ENCODE results near the gene GALNT2.

Gene GALNT2

DNA sequence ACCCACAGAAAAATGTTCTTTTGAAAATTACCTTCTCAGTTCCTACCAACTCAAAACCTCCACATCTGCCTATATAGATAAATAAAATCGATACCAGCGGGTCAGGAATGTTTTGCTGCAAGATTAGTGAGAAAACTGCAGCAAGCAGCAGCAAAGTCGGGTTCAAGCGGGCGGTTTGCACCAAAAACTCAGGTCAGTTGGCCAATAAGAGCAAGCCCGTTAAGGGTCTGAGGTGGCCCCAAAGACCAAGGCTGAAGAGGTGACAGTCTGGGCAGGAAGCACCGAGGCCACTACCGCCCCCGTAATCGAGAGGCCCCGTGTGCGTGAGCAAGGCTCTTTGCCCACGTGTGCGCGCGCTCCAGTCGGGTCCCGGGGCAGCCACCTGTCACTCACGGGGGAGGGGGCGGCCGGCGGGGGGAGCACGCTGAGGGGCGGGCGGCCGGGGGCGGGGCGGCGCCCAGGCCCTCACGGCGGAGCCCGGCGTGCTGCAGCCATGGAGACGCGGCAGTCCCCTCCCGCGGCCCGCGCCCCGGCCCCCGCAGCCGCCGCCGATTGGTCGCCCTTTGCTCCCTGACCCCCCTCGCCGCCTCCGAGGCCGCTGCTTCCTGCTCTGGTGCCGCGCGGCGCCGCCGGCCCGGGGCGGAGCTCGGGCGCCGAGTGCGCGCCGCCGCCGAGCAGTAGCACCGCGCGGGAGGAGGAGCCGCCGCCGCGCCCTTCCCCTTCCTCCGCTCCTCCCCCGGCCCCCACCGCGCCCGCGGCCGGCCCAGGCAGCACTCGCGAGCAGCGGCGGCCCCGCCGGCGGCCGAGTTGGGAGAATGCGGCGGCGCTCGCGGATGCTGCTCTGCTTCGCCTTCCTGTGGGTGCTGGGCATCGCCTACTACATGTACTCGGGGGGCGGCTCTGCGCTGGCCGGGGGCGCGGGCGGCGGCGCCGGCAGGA, at the start of gene GALNT2:
TSS of gene GALNT2 (plus strand) at position 773 of the 939 bp plus-strand sequence. CDS start at position 816, 43 bp downstream.
- no peak for DNase-seq (ENCODE audit: low read depth)
- TF ChIP-seq, protein P1, sequence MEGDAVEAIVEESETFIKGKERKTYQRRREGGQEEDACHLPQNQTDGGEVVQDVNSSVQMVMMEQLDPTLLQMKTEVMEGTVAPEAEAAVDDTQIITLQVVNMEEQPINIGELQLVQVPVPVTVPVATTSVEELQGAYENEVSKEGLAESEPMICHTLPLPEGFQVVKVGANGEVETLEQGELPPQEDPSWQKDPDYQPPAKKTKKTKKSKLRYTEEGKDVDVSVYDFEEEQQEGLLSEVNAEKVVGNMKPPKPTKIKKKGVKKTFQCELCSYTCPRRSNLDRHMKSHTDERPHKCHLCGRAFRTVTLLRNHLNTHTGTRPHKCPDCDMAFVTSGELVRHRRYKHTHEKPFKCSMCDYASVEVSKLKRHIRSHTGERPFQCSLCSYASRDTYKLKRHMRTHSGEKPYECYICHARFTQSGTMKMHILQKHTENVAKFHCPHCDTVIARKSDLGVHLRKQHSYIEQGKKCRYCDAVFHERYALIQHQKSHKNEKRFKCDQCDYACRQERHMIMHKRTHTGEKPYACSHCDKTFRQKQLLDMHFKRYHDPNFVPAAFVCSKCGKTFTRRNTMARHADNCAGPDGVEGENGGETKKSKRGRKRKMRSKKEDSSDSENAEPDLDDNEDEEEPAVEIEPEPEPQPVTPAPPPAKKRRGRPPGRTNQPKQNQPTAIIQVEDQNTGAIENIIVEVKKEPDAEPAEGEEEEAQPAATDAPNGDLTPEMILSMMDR (IDR thresholded peaks at IDR 0.05; ENCODE audit: control insufficient read depth, insufficient read depth, low read depth, low read length, missing control alignments), result no peak
- peak within 1 kb of the TSS; percentile 73 for H3K4me3 ChIP-seq (ENCODE audit: control insufficient read depth, low read depth, low read length)

DNA sequence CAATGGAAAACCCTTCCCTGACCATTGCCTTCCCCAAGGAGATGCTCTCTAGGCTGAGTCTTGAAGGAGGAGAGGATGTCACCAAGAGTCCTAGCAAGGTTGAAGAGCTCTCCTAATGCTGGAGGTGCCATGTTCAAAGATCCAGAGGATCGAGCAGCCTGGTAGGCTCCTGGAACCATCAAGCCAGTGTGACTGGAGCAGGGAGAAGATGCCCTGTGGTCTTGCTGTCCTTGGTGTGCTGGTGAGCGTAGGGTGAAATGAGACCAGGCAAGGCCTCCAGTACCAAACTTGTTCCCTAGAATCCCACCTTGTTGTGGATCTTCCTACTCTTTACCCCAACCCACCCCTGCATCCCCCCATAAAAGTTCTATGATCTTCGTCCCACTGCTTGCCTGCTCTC, 46.6 kb upstream of the GALNT2 start:
- DNase-seq (ENCODE audit: low read depth), result no peak
- TF ChIP-seq, protein P1 (IDR thresholded peaks at IDR 0.05; ENCODE audit: control insufficient read depth, insufficient read depth, low read depth, low read length, missing control alignments), result no peak
- no peak overlapping the region for H3K4me3 ChIP-seq (ENCODE audit: control insufficient read depth, low read depth, low read length)

DNA sequence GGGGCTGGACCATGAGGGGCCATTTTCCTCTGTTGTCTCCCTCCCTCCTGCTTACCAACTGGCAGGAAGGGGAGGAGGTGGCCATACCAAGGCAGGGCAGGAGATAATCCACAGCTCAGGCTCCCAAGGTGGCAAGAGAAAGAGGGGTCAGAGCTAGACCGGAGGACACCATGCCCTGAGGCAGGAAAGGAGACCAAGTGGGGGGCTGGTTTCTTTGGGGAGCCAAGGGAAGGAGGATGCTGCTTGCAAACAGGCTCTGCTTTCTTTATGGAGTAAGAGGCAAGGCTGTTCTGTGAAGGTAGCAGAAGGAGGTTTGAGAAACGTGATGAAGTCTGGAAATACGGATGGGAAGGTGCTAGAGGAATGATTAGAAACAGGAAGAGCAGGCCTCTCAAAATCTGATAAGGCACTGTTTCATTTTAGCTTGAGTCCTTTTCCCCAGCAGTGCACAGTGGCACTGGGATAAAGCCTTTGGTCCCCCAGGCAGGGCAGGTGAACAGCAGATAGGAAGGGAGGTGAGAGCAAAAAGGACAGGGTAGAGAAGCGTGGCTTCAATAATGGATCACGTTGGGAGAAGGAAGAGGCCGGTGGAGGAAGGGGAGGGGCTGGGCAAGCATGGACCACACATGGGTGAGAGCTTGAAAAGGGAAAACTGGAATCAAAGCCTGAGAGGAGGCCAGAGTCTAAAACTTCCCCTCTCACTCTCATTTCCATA, 44.2 kb upstream of the GALNT2 start:
- DNase-seq (ENCODE audit: low read depth), result no peak
- no peak overlapping the region for H3K4me3 ChIP-seq (ENCODE audit: control insufficient read depth, low read depth, low read length)
- TF ChIP-seq, protein P1 (IDR thresholded peaks at IDR 0.05; ENCODE audit: control insufficient read depth, insufficient read depth, low read depth, low read length, missing control alignments), result no peak

DNA sequence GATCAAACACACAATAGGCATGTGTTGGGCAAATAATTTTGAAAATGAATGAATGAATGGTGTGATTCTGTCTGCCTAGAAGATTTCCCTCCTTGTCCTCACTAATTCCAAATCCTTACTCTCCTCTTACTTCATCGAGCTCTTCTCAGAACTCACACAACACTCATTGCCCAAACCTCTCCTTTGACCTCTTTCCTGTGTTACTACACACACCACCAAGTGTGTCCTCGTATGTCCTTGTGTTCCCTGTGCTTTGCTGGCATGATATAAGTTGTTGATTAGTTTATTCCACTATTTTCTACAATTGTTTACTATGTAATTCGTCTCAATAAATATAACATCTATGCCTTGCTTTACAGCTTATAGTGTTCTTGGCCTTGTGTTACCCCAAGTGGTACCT, 41.4 kb upstream of the GALNT2 start:
- no peak for DNase-seq (ENCODE audit: low read depth)
- TF ChIP-seq, protein P1 (IDR thresholded peaks at IDR 0.05; ENCODE audit: control insufficient read depth, insufficient read depth, low read depth, low read length, missing control alignments), result no peak
- no peak overlapping the region for H3K4me3 ChIP-seq (ENCODE audit: control insufficient read depth, low read depth, low read length)

DNA sequence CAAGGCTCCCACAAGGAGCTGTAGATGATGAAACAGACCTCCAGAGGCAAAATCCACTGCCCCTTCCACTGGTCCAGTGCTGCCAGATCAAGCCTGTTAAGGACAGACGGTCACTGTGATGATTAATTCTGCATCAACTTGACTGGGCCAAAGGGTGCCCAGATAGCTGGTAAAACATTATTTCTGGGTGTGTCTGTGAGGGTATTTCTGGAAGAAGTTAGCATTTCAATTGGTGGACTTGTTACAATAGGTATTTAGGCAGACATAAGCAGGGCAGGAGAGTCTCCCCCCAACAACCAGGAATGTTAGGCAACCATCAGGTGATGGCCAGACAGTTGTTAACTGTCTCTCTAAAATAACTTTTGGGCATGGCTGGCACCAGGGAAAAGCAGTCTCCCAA, 40.9 kb upstream of the GALNT2 start:
- no peak for DNase-seq (ENCODE audit: low read depth)
- no peak overlapping the region for H3K4me3 ChIP-seq (ENCODE audit: control insufficient read depth, low read depth, low read length)
- TF ChIP-seq, protein P1 (IDR thresholded peaks at IDR 0.05; ENCODE audit: control insufficient read depth, insufficient read depth, low read depth, low read length, missing control alignments), result no peak

DNA sequence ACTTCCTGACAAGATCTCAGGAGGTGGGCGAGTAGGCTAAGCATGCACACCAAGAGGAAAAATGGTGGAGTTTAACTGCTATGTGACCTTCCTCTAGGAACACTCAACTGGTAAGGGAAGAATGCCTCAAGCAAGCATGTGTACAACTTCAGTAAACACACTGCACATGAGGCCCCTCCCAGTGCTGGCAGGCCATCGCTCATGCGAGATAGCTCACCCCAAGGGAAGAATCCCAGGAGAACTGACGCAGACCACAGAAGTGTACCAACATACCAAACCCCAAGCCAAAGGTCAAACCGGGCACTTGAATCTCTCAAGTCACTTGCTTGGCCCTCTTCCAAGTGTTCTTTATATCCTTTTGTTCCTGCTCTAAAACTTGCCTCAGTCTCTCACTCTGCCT, 40.5 kb upstream of the GALNT2 start:
- TF ChIP-seq, protein P1 (IDR thresholded peaks at IDR 0.05; ENCODE audit: control insufficient read depth, insufficient read depth, low read depth, low read length, missing control alignments), result no peak
- no peak overlapping the region for H3K4me3 ChIP-seq (ENCODE audit: control insufficient read depth, low read depth, low read length)
- no peak for DNase-seq (ENCODE audit: low read depth)
